Measurements from ENCODE around the gene RPS4Y2.

Gene RPS4Y2

GRCh38 chrY:20784965-20785364, 29.1 kb downstream of the RPS4Y2 start:
- in situ Hi-C loops (cut with MboI; ENCODE audit: low sequenced_read_pairs) = no loop called here
- no peaks in the 10 kb centered on the region for H3K9me3 ChIP-seq
- H3K36me3 ChIP-seq (replicated peaks) = no peaks in the 10 kb centered on the region
- H3K27me3 ChIP-seq (ENCODE audit: low read depth) = no peaks in the 10 kb centered on the region
- no peaks in the 10 kb centered on the region for H3K4me1 ChIP-seq
- DNase-seq (ENCODE audit: low spot score in 2 of 2) = no peak
- H3K4me3 ChIP-seq = no peak overlapping the region

- Histone ChIP-seq H3K4me1 (no peaks in the 10 kb centered on the region), H3K4me3 (no peak overlapping the region), H3K27me3 (ENCODE audit: low read depth) (no peaks in the 10 kb centered on the region), H3K9me3 (no peaks in the 10 kb centered on the region), H3K36me3 (replicated peaks) (no peaks in the 10 kb centered on the region)
- in situ Hi-C loops (cut with MboI; ENCODE audit: low sequenced_read_pairs) = no loop called here
- DNase-seq (ENCODE audit: low spot score in 2 of 2) = no peak
Measured at GRCh38 chrY:20787076-20787475, 31.2 kb downstream of the RPS4Y2 start.

GRCh38 chrY:20798351-20799049, 42.6 kb downstream of the RPS4Y2 start:
- in situ Hi-C loops (cut with MboI; ENCODE audit: low sequenced_read_pairs) = no loop called here
- DNase-seq (ENCODE audit: low spot score in 2 of 2) = no peak
- Histone ChIP-seq H3K9me3 (no peaks in the 10 kb centered on the region), H3K4me3 (no peak overlapping the region), H3K27me3 (ENCODE audit: low read depth) (no peaks in the 10 kb centered on the region), H3K36me3 (replicated peaks) (no peaks in the 10 kb centered on the region), H3K4me1 (no peaks in the 10 kb centered on the region)

- no peak overlapping the region for H3K4me3 ChIP-seq
- H3K36me3 ChIP-seq (replicated peaks) = no peaks in the 10 kb centered on the region
- H3K9me3 ChIP-seq = no peaks in the 10 kb centered on the region
- no peaks in the 10 kb centered on the region for H3K27me3 ChIP-seq (ENCODE audit: low read depth)
- no peak for DNase-seq (ENCODE audit: low spot score in 2 of 2)
- H3K4me1 ChIP-seq = no peaks in the 10 kb centered on the region
- in situ Hi-C loops (cut with MboI; ENCODE audit: low sequenced_read_pairs) = no loop called here
Measured at GRCh38 chrY:20802659-20803058, 46.8 kb downstream of the RPS4Y2 start.

- H3K4me3 ChIP-seq = no peak overlapping the region
- no peaks in the 10 kb centered on the region for H3K36me3 ChIP-seq (replicated peaks)
- in situ Hi-C loops (cut with MboI; ENCODE audit: low sequenced_read_pairs) = no loop called here
- H3K9me3 ChIP-seq = no peaks in the 10 kb centered on the region
- DNase-seq (ENCODE audit: low spot score in 2 of 2) = no peak
- no peaks in the 10 kb centered on the region for H3K4me1 ChIP-seq
- H3K27me3 ChIP-seq (ENCODE audit: low read depth) = no peaks in the 10 kb centered on the region
Measured at GRCh38 chrY:20806243-20806642, 50.3 kb downstream of the RPS4Y2 start.

- DNase-seq (ENCODE audit: low spot score in 2 of 2) = no peak
- in situ Hi-C loops (cut with MboI; ENCODE audit: low sequenced_read_pairs) = no loop called here
- no peaks in the 10 kb centered on the region for H3K4me1 ChIP-seq
- H3K9me3 ChIP-seq = no peaks in the 10 kb centered on the region
- no peaks in the 10 kb centered on the region for H3K36me3 ChIP-seq (replicated peaks)
- no peaks in the 10 kb centered on the region for H3K27me3 ChIP-seq (ENCODE audit: low read depth)
- no peak overlapping the region for H3K4me3 ChIP-seq
Measured at GRCh38 chrY:20813459-20813858, 57.6 kb downstream of the RPS4Y2 start.

- Histone ChIP-seq H3K36me3 (replicated peaks) (no peaks in the 10 kb centered on the region), H3K27me3 (ENCODE audit: low read depth) (no peaks in the 10 kb centered on the region), H3K4me1 (no peaks in the 10 kb centered on the region), H3K4me3 (no peak overlapping the region), H3K9me3 (no peaks in the 10 kb centered on the region)
- DNase-seq (ENCODE audit: low spot score in 2 of 2) = no peak
- in situ Hi-C loops (cut with MboI; ENCODE audit: low sequenced_read_pairs) = no loop called here
Measured at GRCh38 chrY:20814794-20815193, 58.9 kb downstream of the RPS4Y2 start.

- in situ Hi-C loops (cut with MboI; ENCODE audit: low sequenced_read_pairs) = no loop called here
Measured at GRCh38 chrY:20817067-20817466, 61.2 kb downstream of the RPS4Y2 start.

More at GRCh38 chrY:20817067-20817466, 61.2 kb downstream of the RPS4Y2 start:
- Histone ChIP-seq H3K4me3 (no peak overlapping the region), H3K36me3 (replicated peaks) (no peaks in the 10 kb centered on the region), H3K9me3 (no peaks in the 10 kb centered on the region), H3K27me3 (ENCODE audit: low read depth) (no peaks in the 10 kb centered on the region), H3K4me1 (no peaks in the 10 kb centered on the region)
- no peak for DNase-seq (ENCODE audit: low spot score in 2 of 2)

Data from HAP-1 (cell line).